Breast epithelium (tissue), 4 donors: ENCODE results near the gene BIK. TPM values are rescaled to one million over a fixed set of nuclear protein-coding genes. Genes with fewer than 3 reads are reported as not detected.
A peak's percentile ranks its signal among the peaks of the same experiment; 100 is the strongest.
"Not testable (repeated sequence)": the region's sequence is repeated elsewhere in the genome, so short reads cannot be mapped to it uniquely, and the experiment has no call there.

Experiments used
- DNase-seq, 2 donors: peaks; one replicate each; pipeline ENCODE4 v3.0.0-alpha.2; 2019; ENCODE audit warnings: low spot score in 2 of 2
- H3K27ac ChIP-seq, 2 donors: fragments of 200-600 bp; sonication (generic) in 1 of 2; one replicate each; pipeline ENCODE4 v1.5.1; 2016 to 2019; ENCODE audit warnings: mild to moderate bottlenecking in 1 of 2
- H3K27me3 ChIP-seq, 2 donors: fragments of 200-600 bp; sonication (generic) in 1 of 2; one replicate each; pipeline versions ENCODE4 v1.5.1 to v1.6.0; 2017 to 2019; ENCODE audit warnings: control low read depth in 1 of 2, mild to moderate bottlenecking in 1 of 2
- H3K36me3 ChIP-seq: fragments of 200-600 bp; one replicate; pipeline ENCODE4 v1.5.1; 2019
- H3K4me1 ChIP-seq, 2 donors: fragments of 200-600 bp; sonication (generic); one replicate each; pipeline ENCODE4 v1.5.1; 2016 to 2019; ENCODE audit warnings: control low read depth in 1 of 2
- H3K4me3 ChIP-seq, 3 donors: fragments of 200-600 bp; sonication (generic); 1 replicate in 2 of 3; 2 replicates in 1 of 3; pipeline ENCODE4 v1.5.1; 2016 to 2019; ENCODE audit warnings: mild to moderate bottlenecking in 3 of 3, moderate library complexity in 2 of 3
- H3K9me3 ChIP-seq, 2 donors: fragments of 200-600 bp; sonication (generic) in 1 of 2; one replicate each; pipeline ENCODE4 v1.5.1; 2016 to 2019; ENCODE audit warnings: control low read depth in 1 of 2
- POLR2A ChIP-seq: fragments of 450-650 bp; IDR thresholded peaks from one replicate; pipeline ENCODE4 v1.6.1; 2016; ENCODE audit warnings: antibody characterized with exemption, mild to moderate bottlenecking, moderate library complexity
- POLR2AphosphoS5 ChIP-seq, 3 donors: sonication (generic); formaldehyde crosslinking; IDR thresholded peaks; one replicate each; pipeline ENCODE4 v1.6.1; 2017; ENCODE audit warnings: antibody characterized with exemption in 3 of 3
- intact Hi-C: fragments of 100-400 bp; cut with DNase I; formaldehyde crosslinking; loops from one replicate; pipeline ENCODE4 v1.15.1; 2023; ENCODE audit warnings: low total_unique reads
- total RNA-seq, 3 donors: library from RNA; depleted of rRNA; stranded (reverse); fragments of >200 nt; gene quantifications; one replicate each; pipeline ENCODE4 v1.1.0, GENCODE V29; 2016
- TF ChIP-seq, protein P1 (sequence below), 3 donors: fragments of 450-650 bp; IDR thresholded peaks; one replicate each; pipeline ENCODE4 v1.5.1; 2016 to 2017; ENCODE audit warnings: antibody characterized with exemption in 3 of 3, mild to moderate bottlenecking in 3 of 3, moderate library complexity in 3 of 3

BIK gene
- total RNA-seq, 3 donors from 2014 or later = 22.6 to 25.0 TPM; not detected in 1

- Histone ChIP-seq H3K36me3 (no peaks in the 10 kb centered on the region), H3K9me3 (no peaks in the 10 kb centered on the region), H3K4me3 (no peak overlapping the region), H3K27me3 (no peaks in the 10 kb centered on the region), H3K27ac (peak overlapping the region in 1 of 2 donors; percentile 16), H3K4me1 (no peaks in the 10 kb centered on the region)
- no peak for DNase-seq
- intact Hi-C loops = no loop called here
- TF ChIP-seq POLR2A (no peak), POLR2AphosphoS5 (IDR thresholded peaks at IDR 0.05) (no peak)
- TF ChIP-seq, protein P1, sequence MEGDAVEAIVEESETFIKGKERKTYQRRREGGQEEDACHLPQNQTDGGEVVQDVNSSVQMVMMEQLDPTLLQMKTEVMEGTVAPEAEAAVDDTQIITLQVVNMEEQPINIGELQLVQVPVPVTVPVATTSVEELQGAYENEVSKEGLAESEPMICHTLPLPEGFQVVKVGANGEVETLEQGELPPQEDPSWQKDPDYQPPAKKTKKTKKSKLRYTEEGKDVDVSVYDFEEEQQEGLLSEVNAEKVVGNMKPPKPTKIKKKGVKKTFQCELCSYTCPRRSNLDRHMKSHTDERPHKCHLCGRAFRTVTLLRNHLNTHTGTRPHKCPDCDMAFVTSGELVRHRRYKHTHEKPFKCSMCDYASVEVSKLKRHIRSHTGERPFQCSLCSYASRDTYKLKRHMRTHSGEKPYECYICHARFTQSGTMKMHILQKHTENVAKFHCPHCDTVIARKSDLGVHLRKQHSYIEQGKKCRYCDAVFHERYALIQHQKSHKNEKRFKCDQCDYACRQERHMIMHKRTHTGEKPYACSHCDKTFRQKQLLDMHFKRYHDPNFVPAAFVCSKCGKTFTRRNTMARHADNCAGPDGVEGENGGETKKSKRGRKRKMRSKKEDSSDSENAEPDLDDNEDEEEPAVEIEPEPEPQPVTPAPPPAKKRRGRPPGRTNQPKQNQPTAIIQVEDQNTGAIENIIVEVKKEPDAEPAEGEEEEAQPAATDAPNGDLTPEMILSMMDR (IDR thresholded peaks at IDR 0.05) = no peak
Observed at GRCh38 chr22:43136255-43136654, 25.7 kb downstream of the BIK start.

DNA sequence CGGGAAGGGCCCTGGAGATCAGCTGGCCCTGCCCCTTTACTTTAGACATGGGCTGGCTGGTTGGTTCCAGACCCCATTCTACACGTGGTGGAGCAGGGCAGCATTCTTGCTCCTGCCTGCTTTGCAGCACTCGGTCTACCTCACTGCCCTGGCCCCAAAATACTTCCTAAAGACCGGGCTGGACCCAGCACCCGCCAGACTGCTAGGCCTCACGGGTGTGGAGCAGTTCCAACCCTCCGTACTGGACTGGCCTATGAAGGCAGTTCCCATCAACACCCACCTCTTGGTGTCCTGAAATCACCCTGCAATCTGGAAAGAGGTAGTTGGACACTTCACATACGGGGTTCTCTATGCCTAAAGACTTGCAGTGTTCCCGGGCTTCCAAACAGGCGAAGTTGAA, 26.3 kb downstream of the BIK start:
- Histone ChIP-seq H3K36me3 (no peaks in the 10 kb centered on the region), H3K4me3 (no peak overlapping the region), H3K27ac (peak overlapping the region in 1 of 2 donors; percentile 16), H3K4me1 (peaks cover 0 to 3% of the 10 kb centered on the region in 2 donors), H3K27me3 (no peaks in the 10 kb centered on the region), H3K9me3 (no peaks in the 10 kb centered on the region)
- intact Hi-C loops = no loop called here
- DNase-seq = no peak
- TF ChIP-seq POLR2A (no peak), POLR2AphosphoS5 (IDR thresholded peaks at IDR 0.05) (no peak)
- TF ChIP-seq, protein P1 (IDR thresholded peaks at IDR 0.05) = no peak

DNA sequence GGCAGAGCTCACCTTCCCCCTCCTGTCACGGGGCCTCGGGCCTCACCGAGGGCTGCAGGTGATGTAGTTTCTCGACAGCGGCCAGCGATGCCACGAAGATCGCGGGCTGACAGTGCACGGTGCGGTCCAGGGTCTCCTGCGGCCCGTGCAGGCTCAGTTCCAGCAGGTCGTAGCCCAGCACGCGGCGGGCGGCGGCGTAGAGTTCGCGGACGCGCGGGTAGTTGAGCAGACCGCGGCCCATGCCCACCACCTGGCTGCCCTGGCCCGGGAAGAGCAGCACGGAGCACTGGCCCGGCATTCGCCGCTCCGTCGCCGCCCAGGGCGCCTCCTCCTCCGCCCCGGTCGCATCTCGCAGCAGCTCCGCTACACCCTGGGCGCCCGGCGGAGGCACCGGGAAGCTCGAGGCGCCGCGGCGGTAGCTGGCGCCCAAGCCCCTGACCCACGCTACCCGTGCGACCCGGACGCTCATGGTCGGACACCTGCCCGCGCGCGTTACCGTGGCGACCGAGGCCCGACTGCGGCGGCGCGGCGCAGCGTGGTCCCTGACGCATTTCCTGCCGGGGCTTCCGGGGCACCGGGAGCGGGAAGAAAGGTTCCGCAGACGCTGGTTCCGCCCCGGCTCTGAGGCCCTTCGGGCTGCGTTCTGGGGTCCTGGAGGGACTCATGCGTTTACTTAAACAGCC, 32.5 kb downstream of the BIK start, which contains the start of gene MCAT:
MCAT (minus strand) TSS at position 519 of the 683 bp plus-strand sequence; CDS start at position 469, 50 bp downstream.
- intact Hi-C loops = no loop called here
- Histone ChIP-seq H3K27me3 (no peaks in the 10 kb centered on the region), H3K27ac (peak within 1 kb of the TSS; percentile 84 to 86), H3K4me1 (peaks cover 0 to 8% of the 10 kb centered on the region in 2 donors), H3K4me3 (peak within 1 kb of the TSS; percentile 79 to 94 (median 84)), H3K9me3 (no peaks in the 10 kb centered on the region), H3K36me3 (no peaks in the 10 kb centered on the region)
- TF ChIP-seq POLR2AphosphoS5 (IDR thresholded peaks at IDR 0.05) (peak; percentile 31 to 83 (median 73)), POLR2A (peak; percentile 20)
- TF ChIP-seq, protein P1 (IDR thresholded peaks at IDR 0.05) = no peak
- peak; percentile 63 to 77 for DNase-seq

- peak; percentile 51 to 70 for DNase-seq
- Histone ChIP-seq H3K4me1 (peaks cover 0 to 8% of the 10 kb centered on the region in 2 donors), H3K9me3 (no peaks in the 10 kb centered on the region), H3K4me3 (no peak overlapping the region), H3K27me3 (no peaks in the 10 kb centered on the region), H3K36me3 (no peaks in the 10 kb centered on the region), H3K27ac (peak overlapping the region; percentile 54 to 58)
- TF ChIP-seq POLR2AphosphoS5 (IDR thresholded peaks at IDR 0.05) = peak in 1 of 3 donors; percentile 20
- no peak for TF ChIP-seq POLR2A
- intact Hi-C loops = no loop called here
Observed at GRCh38 chr22:43144949-43145348, 34.4 kb downstream of the BIK start.

GRCh38 chr22:43145371-43145770, 34.8 kb downstream of the BIK start:
- H3K4me1 ChIP-seq, DNase-seq, H3K9me3 ChIP-seq, H3K27me3 ChIP-seq, H3K4me3 ChIP-seq, H3K36me3 ChIP-seq, intact Hi-C loops: not testable (repeated sequence)
- peak overlapping the region; percentile 54 to 58 for H3K27ac ChIP-seq

DNA sequence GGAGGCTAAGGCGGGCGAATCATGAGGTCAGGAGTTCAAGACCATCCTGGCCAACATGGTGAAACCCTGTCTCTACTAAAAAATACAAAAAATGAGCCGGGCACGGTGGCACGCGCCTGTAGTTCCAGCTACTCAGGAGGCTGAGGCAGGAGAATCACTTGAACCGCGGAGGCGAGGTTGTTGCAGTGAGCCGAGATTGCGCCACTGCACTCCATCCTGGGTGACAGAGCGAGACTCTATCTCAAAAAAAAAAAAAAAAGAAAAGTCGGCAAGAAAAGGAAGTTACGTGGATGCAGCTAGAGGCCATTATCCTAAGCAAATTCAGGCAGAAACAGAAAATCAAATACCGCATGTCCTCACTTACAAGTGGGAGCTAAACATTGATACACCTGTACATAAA, 35.8 kb downstream of the BIK start:
- H3K27me3 ChIP-seq, intact Hi-C loops, H3K9me3 ChIP-seq, H3K4me1 ChIP-seq, H3K27ac ChIP-seq, DNase-seq, H3K4me3 ChIP-seq, H3K36me3 ChIP-seq: not testable (repeated sequence)
